H1 (cell line): ENCODE data around the gene HS2ST1.

Experiments used
- ATF3 ChIP-seq: IDR thresholded peaks from 2 replicates; pipeline ENCODE4 v1.6.1; 2011; ENCODE audit warnings: low read depth, mild to moderate bottlenecking, low read length; ENCODE audit not compliant: insufficient read depth
- CHD2 ChIP-seq: IDR thresholded peaks from 2 replicates; pipeline ENCODE4 v1.6.1; 2012; ENCODE audit warnings: low read length, improper control_type of control experiment
- EZH2 ChIP-seq: fragments of 200-600 bp; sonication (generic); IDR thresholded peaks from 2 replicates; pipeline ENCODE4 v1.7.1; 2012; ENCODE audit warnings: low read depth, mild to moderate bottlenecking, moderate library complexity, low read length, inconsistent platforms; ENCODE audit not compliant: severe bottlenecking
- GABPA ChIP-seq: IDR thresholded peaks from 2 replicates; pipeline ENCODE4 v1.6.1; 2011; ENCODE audit warnings: mild to moderate bottlenecking, low read length, moderate library complexity, borderline replicate concordance; ENCODE audit not compliant: insufficient read depth
- POLR2A ChIP-seq, 2 experiments: IDR thresholded peaks; 1 replicate in 1 of 2; 2 replicates in 1 of 2; pipeline ENCODE4 v1.6.1; 2011; ENCODE audit warnings: low read depth in 2 of 2, low read length in 2 of 2, mild to moderate bottlenecking in 2 of 2; ENCODE audit errors: control extremely low read depth in 1 of 2
- RNF2 ChIP-seq: fragments of 200-900, 300-1000 bp; sonication (generic); IDR thresholded peaks from 2 replicates; pipeline ENCODE4 v1.7.1; 2016; ENCODE audit warnings: borderline replicate concordance, low read depth, mild to moderate bottlenecking, antibody characterized with exemption, low read length; ENCODE audit not compliant: poor library complexity, severe bottlenecking; ENCODE audit errors: missing control alignments
- ZNF274 ChIP-seq: IDR thresholded peaks from 2 replicates; pipeline ENCODE4 v1.7.0; 2012; ENCODE audit warnings: low read length, borderline replicate concordance; ENCODE audit errors: extremely low read depth
- TF ChIP-seq, protein P1 (sequence below), 3 experiments: IDR thresholded peaks; 1 replicate in 2 of 3; 2 replicates in 1 of 3; pipeline versions ENCODE4 v1.5.1 to v1.6.1; 2011; ENCODE audit warnings: low read length in 3 of 3, mild to moderate bottlenecking in 3 of 3, inconsistent platforms in 2 of 3, low read depth in 1 of 3, moderate library complexity in 1 of 3; ENCODE audit not compliant: insufficient read depth in 1 of 3; ENCODE audit errors: control extremely low read depth in 1 of 3

- TF ChIP-seq, protein P1, sequence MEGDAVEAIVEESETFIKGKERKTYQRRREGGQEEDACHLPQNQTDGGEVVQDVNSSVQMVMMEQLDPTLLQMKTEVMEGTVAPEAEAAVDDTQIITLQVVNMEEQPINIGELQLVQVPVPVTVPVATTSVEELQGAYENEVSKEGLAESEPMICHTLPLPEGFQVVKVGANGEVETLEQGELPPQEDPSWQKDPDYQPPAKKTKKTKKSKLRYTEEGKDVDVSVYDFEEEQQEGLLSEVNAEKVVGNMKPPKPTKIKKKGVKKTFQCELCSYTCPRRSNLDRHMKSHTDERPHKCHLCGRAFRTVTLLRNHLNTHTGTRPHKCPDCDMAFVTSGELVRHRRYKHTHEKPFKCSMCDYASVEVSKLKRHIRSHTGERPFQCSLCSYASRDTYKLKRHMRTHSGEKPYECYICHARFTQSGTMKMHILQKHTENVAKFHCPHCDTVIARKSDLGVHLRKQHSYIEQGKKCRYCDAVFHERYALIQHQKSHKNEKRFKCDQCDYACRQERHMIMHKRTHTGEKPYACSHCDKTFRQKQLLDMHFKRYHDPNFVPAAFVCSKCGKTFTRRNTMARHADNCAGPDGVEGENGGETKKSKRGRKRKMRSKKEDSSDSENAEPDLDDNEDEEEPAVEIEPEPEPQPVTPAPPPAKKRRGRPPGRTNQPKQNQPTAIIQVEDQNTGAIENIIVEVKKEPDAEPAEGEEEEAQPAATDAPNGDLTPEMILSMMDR (IDR thresholded peaks at IDR 0.05; ENCODE audit: control extremely low read depth in 1 of 3, insufficient read depth in 1 of 3, low read depth in 1 of 3, low read length in 3 of 3) = peak; percentile 84 to 97 (median 96)
- TF ChIP-seq ZNF274 (no peak), RNF2 (no peak), GABPA (no peak), ATF3 (no peak), EZH2 (peak; percentile 50), CHD2 (no peak), POLR2A (IDR thresholded peaks at IDR 0.05; ENCODE audit: control extremely low read depth in 1 of 2, low read depth in 2 of 2, low read length in 2 of 2) (peak in 1 of 2 experiments; percentile 43; a peak in 1 of 3 replicates)
Observed at GRCh38 chr1:87131809-87132283, 217.4 kb downstream of the HS2ST1 start.
